ENCODE measurements around the gene TRMO.

- TF ChIP-seq, protein P1, sequence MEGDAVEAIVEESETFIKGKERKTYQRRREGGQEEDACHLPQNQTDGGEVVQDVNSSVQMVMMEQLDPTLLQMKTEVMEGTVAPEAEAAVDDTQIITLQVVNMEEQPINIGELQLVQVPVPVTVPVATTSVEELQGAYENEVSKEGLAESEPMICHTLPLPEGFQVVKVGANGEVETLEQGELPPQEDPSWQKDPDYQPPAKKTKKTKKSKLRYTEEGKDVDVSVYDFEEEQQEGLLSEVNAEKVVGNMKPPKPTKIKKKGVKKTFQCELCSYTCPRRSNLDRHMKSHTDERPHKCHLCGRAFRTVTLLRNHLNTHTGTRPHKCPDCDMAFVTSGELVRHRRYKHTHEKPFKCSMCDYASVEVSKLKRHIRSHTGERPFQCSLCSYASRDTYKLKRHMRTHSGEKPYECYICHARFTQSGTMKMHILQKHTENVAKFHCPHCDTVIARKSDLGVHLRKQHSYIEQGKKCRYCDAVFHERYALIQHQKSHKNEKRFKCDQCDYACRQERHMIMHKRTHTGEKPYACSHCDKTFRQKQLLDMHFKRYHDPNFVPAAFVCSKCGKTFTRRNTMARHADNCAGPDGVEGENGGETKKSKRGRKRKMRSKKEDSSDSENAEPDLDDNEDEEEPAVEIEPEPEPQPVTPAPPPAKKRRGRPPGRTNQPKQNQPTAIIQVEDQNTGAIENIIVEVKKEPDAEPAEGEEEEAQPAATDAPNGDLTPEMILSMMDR (conservative IDR thresholded peaks at IDR 0.05 in 1 of 2, IDR thresholded peaks at IDR 0.05 in 1 of 2; ENCODE audit: extremely low read depth in 1 of 2, insufficient read depth in 1 of 2, low read depth in 1 of 2, low read length in 2 of 2) = no peak
- no peak for TF ChIP-seq EZH2 (IDR thresholded peaks at IDR 0.05; ENCODE audit: borderline replicate concordance, low read length)
These were observed 30.6 kb downstream of the TRMO start for GRCh38 chr9:97891736-97892135.
